HG02938 (cell line): ENCODE data around the gene EFCAB6.

ENCODE experiments used
- ATAC-seq: cut with Tn5 transposase; IDR thresholded peaks from one replicate; pipeline ENCODE4 v1.9.1; 2021; ENCODE audit warnings: mild to moderate bottlenecking, moderate library complexity; ENCODE audit not compliant: unreplicated experiment

The EFCAB6 gene

GRCh38 chr22:43747877-43748276 is 64.2 kb downstream of the EFCAB6 start:
- ATAC-seq: no peak

GRCh38 chr22:43747058-43747457 is 65.0 kb downstream of the EFCAB6 start:
- no peak for ATAC-seq

GRCh38 chr22:43745783-43746356 is 66.2 kb downstream of the EFCAB6 start:
- ATAC-seq: no peak

GRCh38 chr22:43745411-43745770 is 66.7 kb downstream of the EFCAB6 start:
- no peak for ATAC-seq

GRCh38 chr22:43744700-43745410 is 67.2 kb downstream of the EFCAB6 start:
- ATAC-seq: no peak

- ATAC-seq: no peak
These were observed 68.0 kb downstream of the EFCAB6 start for GRCh38 chr22:43743929-43744643.

GRCh38 chr22:43743131-43743530 is 69.0 kb downstream of the EFCAB6 start:
- no peak for ATAC-seq

- ATAC-seq: no peak
These were observed 69.8 kb downstream of the EFCAB6 start for GRCh38 chr22:43742154-43742950.

GRCh38 chr22:43740587-43741270 is 71.4 kb downstream of the EFCAB6 start:
- no peak for ATAC-seq

GRCh38 chr22:43739851-43740379 is 72.2 kb downstream of the EFCAB6 start:
- no peak for ATAC-seq

- ATAC-seq: no peak
These were observed 74.8 kb downstream of the EFCAB6 start for GRCh38 chr22:43737150-43737828.

GRCh38 chr22:43736651-43737050 is 75.5 kb downstream of the EFCAB6 start:
- ATAC-seq: no peak

- ATAC-seq: no peak
These were observed 77.5 kb downstream of the EFCAB6 start for GRCh38 chr22:43734370-43735150.

GRCh38 chr22:43733138-43733537 is 79.0 kb downstream of the EFCAB6 start:
- no peak for ATAC-seq

- no peak for ATAC-seq
These were observed 80.1 kb downstream of the EFCAB6 start for GRCh38 chr22:43731988-43732387.

GRCh38 chr22:43726964-43727543 is 85.1 kb downstream of the EFCAB6 start:
- no peak for ATAC-seq

- ATAC-seq: no peak
These were observed 85.8 kb downstream of the EFCAB6 start for GRCh38 chr22:43726322-43726721.

- no peak for ATAC-seq
These were observed 88.3 kb downstream of the EFCAB6 start for GRCh38 chr22:43723816-43724215.

- no peak for ATAC-seq
These were observed 89.7 kb downstream of the EFCAB6 start for GRCh38 chr22:43722444-43722843.
